ENCODE data around the gene TULP4.

TULP4 gene

GRCh38 chr6:158508450-158508849 lies 196.2 kb downstream of the TULP4 start:
- Histone ChIP-seq H3K27me3 (ENCODE audit: low read depth, low read length) (no peaks in the 10 kb centered on the region), H3K4me3 (ENCODE audit: low read depth in 1 of 2, low read length in 2 of 2) (no peak overlapping the region), H3K27ac (ENCODE audit: low read length) (no peak overlapping the region), H3K36me3 (ENCODE audit: control insufficient read depth in 1 of 2, insufficient read depth in 2 of 2, low read length in 2 of 2) (peaks cover 0 to 14% of the 10 kb centered on the region in 2 donors), H3K4me1 (ENCODE audit: control insufficient read depth in 1 of 2, insufficient read depth in 2 of 2, low read length in 2 of 2) (no peaks in the 10 kb centered on the region), H3K9me3 (ENCODE audit: control insufficient read depth in 1 of 2, low read length in 2 of 2) (no peaks in the 10 kb centered on the region)

GRCh38 chr6:158509465-158509864 lies 197.2 kb downstream of the TULP4 start:
- peaks cover 0 to 8% of the 10 kb centered on the region in 2 donors for H3K36me3 ChIP-seq (ENCODE audit: control insufficient read depth in 1 of 2, insufficient read depth in 2 of 2, low read length in 2 of 2)

GRCh38 chr6:158512809-158513208 lies 200.5 kb downstream of the TULP4 start:
- Histone ChIP-seq H3K9me3 (ENCODE audit: control insufficient read depth in 1 of 2, low read length in 2 of 2) (no peaks in the 10 kb centered on the region), H3K36me3 (ENCODE audit: control insufficient read depth in 1 of 2, insufficient read depth in 2 of 2, low read length in 2 of 2) (no peaks in the 10 kb centered on the region), H3K4me1 (ENCODE audit: control insufficient read depth in 1 of 2, insufficient read depth in 2 of 2, low read length in 2 of 2) (peaks cover 0 to under 1% of the 10 kb centered on the region in 2 donors)

More at GRCh38 chr6:158509465-158509864, 197.2 kb downstream of the TULP4 start:
- Histone ChIP-seq H3K27me3 (ENCODE audit: low read depth, low read length) (no peaks in the 10 kb centered on the region), H3K9me3 (ENCODE audit: control insufficient read depth in 1 of 2, low read length in 2 of 2) (no peaks in the 10 kb centered on the region), H3K4me1 (ENCODE audit: control insufficient read depth in 1 of 2, insufficient read depth in 2 of 2, low read length in 2 of 2) (no peaks in the 10 kb centered on the region), H3K4me3 (ENCODE audit: low read depth in 1 of 2, low read length in 2 of 2) (no peak overlapping the region), H3K27ac (ENCODE audit: low read length) (no peak overlapping the region)

GRCh38 chr6:158514176-158514575 lies 201.9 kb downstream of the TULP4 start:
- H3K9me3 ChIP-seq (ENCODE audit: control insufficient read depth in 1 of 2, low read length in 2 of 2) = no peaks in the 10 kb centered on the region
- H3K27ac ChIP-seq (ENCODE audit: low read length) = no peak overlapping the region
- H3K4me1 ChIP-seq (ENCODE audit: control insufficient read depth in 1 of 2, insufficient read depth in 2 of 2, low read length in 2 of 2) = peaks cover 6 to 8% of the 10 kb centered on the region in 2 donors
- H3K4me3 ChIP-seq (ENCODE audit: low read depth in 1 of 2, low read length in 2 of 2) = no peak overlapping the region
- H3K27me3 ChIP-seq (ENCODE audit: low read depth, low read length) = peaks cover 15% of the 10 kb centered on the region
- H3K36me3 ChIP-seq (ENCODE audit: control insufficient read depth in 1 of 2, insufficient read depth in 2 of 2, low read length in 2 of 2) = no peaks in the 10 kb centered on the region

More at GRCh38 chr6:158512809-158513208, 200.5 kb downstream of the TULP4 start:
- no peak overlapping the region for H3K27ac ChIP-seq (ENCODE audit: low read length)
- H3K27me3 ChIP-seq (ENCODE audit: low read depth, low read length) = peaks cover 9% of the 10 kb centered on the region
- H3K4me3 ChIP-seq (ENCODE audit: low read depth in 1 of 2, low read length in 2 of 2) = no peak overlapping the region

GRCh38 chr6:158514991-158515390 lies 202.7 kb downstream of the TULP4 start:
- no peak overlapping the region for H3K27ac ChIP-seq (ENCODE audit: low read length)
- H3K27me3 ChIP-seq (ENCODE audit: low read depth, low read length) = peaks cover 15% of the 10 kb centered on the region
- H3K36me3 ChIP-seq (ENCODE audit: control insufficient read depth in 1 of 2, insufficient read depth in 2 of 2, low read length in 2 of 2) = no peaks in the 10 kb centered on the region
- H3K4me1 ChIP-seq (ENCODE audit: control insufficient read depth in 1 of 2, insufficient read depth in 2 of 2, low read length in 2 of 2) = peaks cover 6 to 8% of the 10 kb centered on the region in 2 donors
- no peaks in the 10 kb centered on the region for H3K9me3 ChIP-seq (ENCODE audit: control insufficient read depth in 1 of 2, low read length in 2 of 2)
- no peak overlapping the region for H3K4me3 ChIP-seq (ENCODE audit: low read depth in 1 of 2, low read length in 2 of 2)

- Histone ChIP-seq H3K4me1 (ENCODE audit: control insufficient read depth in 1 of 2, insufficient read depth in 2 of 2, low read length in 2 of 2) (peaks cover 6 to 8% of the 10 kb centered on the region in 2 donors), H3K27me3 (ENCODE audit: low read depth, low read length) (peaks cover 15% of the 10 kb centered on the region), H3K36me3 (ENCODE audit: control insufficient read depth in 1 of 2, insufficient read depth in 2 of 2, low read length in 2 of 2) (no peaks in the 10 kb centered on the region), H3K4me3 (ENCODE audit: low read depth in 1 of 2, low read length in 2 of 2) (peak overlapping the region in 1 of 2 donors; percentile 25), H3K9me3 (ENCODE audit: control insufficient read depth in 1 of 2, low read length in 2 of 2) (no peaks in the 10 kb centered on the region), H3K27ac (ENCODE audit: low read length) (no peak overlapping the region)
Measured at GRCh38 chr6:158516098-158516497, 203.8 kb downstream of the TULP4 start.

- Histone ChIP-seq H3K27ac (ENCODE audit: low read length) (no peak overlapping the region), H3K9me3 (ENCODE audit: control insufficient read depth in 1 of 2, low read length in 2 of 2) (no peaks in the 10 kb centered on the region), H3K36me3 (ENCODE audit: control insufficient read depth in 1 of 2, insufficient read depth in 2 of 2, low read length in 2 of 2) (no peaks in the 10 kb centered on the region), H3K27me3 (ENCODE audit: low read depth, low read length) (peaks cover 15% of the 10 kb centered on the region), H3K4me1 (ENCODE audit: control insufficient read depth in 1 of 2, insufficient read depth in 2 of 2, low read length in 2 of 2) (peaks cover 6 to 8% of the 10 kb centered on the region in 2 donors), H3K4me3 (ENCODE audit: low read depth in 1 of 2, low read length in 2 of 2) (no peak overlapping the region)
Measured at GRCh38 chr6:158517038-158517437, 204.8 kb downstream of the TULP4 start.

GRCh38 chr6:158517581-158517980 lies 205.3 kb downstream of the TULP4 start:
- H3K4me3 ChIP-seq (ENCODE audit: low read depth in 1 of 2, low read length in 2 of 2) = no peak overlapping the region
- no peak overlapping the region for H3K27ac ChIP-seq (ENCODE audit: low read length)
- H3K4me1 ChIP-seq (ENCODE audit: control insufficient read depth in 1 of 2, insufficient read depth in 2 of 2, low read length in 2 of 2) = peaks cover 6 to 8% of the 10 kb centered on the region in 2 donors
- no peaks in the 10 kb centered on the region for H3K36me3 ChIP-seq (ENCODE audit: control insufficient read depth in 1 of 2, insufficient read depth in 2 of 2, low read length in 2 of 2)
- H3K9me3 ChIP-seq (ENCODE audit: control insufficient read depth in 1 of 2, low read length in 2 of 2) = no peaks in the 10 kb centered on the region
- peaks cover 15% of the 10 kb centered on the region for H3K27me3 ChIP-seq (ENCODE audit: low read depth, low read length)

- Histone ChIP-seq H3K27ac (ENCODE audit: low read length) (no peak overlapping the region), H3K4me3 (ENCODE audit: low read depth in 1 of 2, low read length in 2 of 2) (peak overlapping the region; percentile 46 to 52), H3K27me3 (ENCODE audit: low read depth, low read length) (peaks cover 15% of the 10 kb centered on the region)
Measured at GRCh38 chr6:158518191-158519127, 206.2 kb downstream of the TULP4 start.

GRCh38 chr6:158519300-158519699 lies 207.0 kb downstream of the TULP4 start:
- H3K36me3 ChIP-seq (ENCODE audit: control insufficient read depth in 1 of 2, insufficient read depth in 2 of 2, low read length in 2 of 2) = no peaks in the 10 kb centered on the region
- H3K27me3 ChIP-seq (ENCODE audit: low read depth, low read length) = peaks cover 15% of the 10 kb centered on the region

More at GRCh38 chr6:158518191-158519127, 206.2 kb downstream of the TULP4 start:
- Histone ChIP-seq H3K36me3 (ENCODE audit: control insufficient read depth in 1 of 2, insufficient read depth in 2 of 2, low read length in 2 of 2) (no peaks in the 10 kb centered on the region), H3K9me3 (ENCODE audit: control insufficient read depth in 1 of 2, low read length in 2 of 2) (no peaks in the 10 kb centered on the region), H3K4me1 (ENCODE audit: control insufficient read depth in 1 of 2, insufficient read depth in 2 of 2, low read length in 2 of 2) (peaks cover 6 to 8% of the 10 kb centered on the region in 2 donors)

GRCh38 chr6:158519761-158520160 lies 207.5 kb downstream of the TULP4 start:
- Histone ChIP-seq H3K27ac (ENCODE audit: low read length) (no peak overlapping the region), H3K4me1 (ENCODE audit: control insufficient read depth in 1 of 2, insufficient read depth in 2 of 2, low read length in 2 of 2) (peaks cover 6 to 8% of the 10 kb centered on the region in 2 donors), H3K36me3 (ENCODE audit: control insufficient read depth in 1 of 2, insufficient read depth in 2 of 2, low read length in 2 of 2) (no peaks in the 10 kb centered on the region), H3K4me3 (ENCODE audit: low read depth in 1 of 2, low read length in 2 of 2) (no peak overlapping the region), H3K27me3 (ENCODE audit: low read depth, low read length) (peaks cover 15% of the 10 kb centered on the region), H3K9me3 (ENCODE audit: control insufficient read depth in 1 of 2, low read length in 2 of 2) (no peaks in the 10 kb centered on the region)

More at GRCh38 chr6:158519300-158519699, 207.0 kb downstream of the TULP4 start:
- H3K4me3 ChIP-seq (ENCODE audit: low read depth in 1 of 2, low read length in 2 of 2) = no peak overlapping the region
- no peak overlapping the region for H3K27ac ChIP-seq (ENCODE audit: low read length)
- H3K4me1 ChIP-seq (ENCODE audit: control insufficient read depth in 1 of 2, insufficient read depth in 2 of 2, low read length in 2 of 2) = peaks cover 6 to 8% of the 10 kb centered on the region in 2 donors
- H3K9me3 ChIP-seq (ENCODE audit: control insufficient read depth in 1 of 2, low read length in 2 of 2) = no peaks in the 10 kb centered on the region

Measured in muscle layer of duodenum (tissue), 2 donors.